RPMI8226 (cell line): ENCODE data around the gene PLA2G4F.

ENCODE experiments used
- DNase-seq: peaks from one replicate; pipeline ENCODE4 v3.0.0-alpha.2; 2015

PLA2G4F gene

GRCh38 chr15:42145546-42146455 lies 10.6 kb downstream of the PLA2G4F start:
- DNase-seq = no peak

- DNase-seq = no peak
Measured at GRCh38 chr15:42144841-42145375, 11.5 kb downstream of the PLA2G4F start.

- no peak for DNase-seq
Measured at GRCh38 chr15:42143866-42144625, 12.4 kb downstream of the PLA2G4F start.

- no peak for DNase-seq
Measured at GRCh38 chr15:42143356-42143755, 13.1 kb downstream of the PLA2G4F start.

- no peak for DNase-seq
Measured at GRCh38 chr15:42141795-42142667, 14.4 kb downstream of the PLA2G4F start.

- DNase-seq = no peak
Measured at GRCh38 chr15:42141246-42141645, 15.2 kb downstream of the PLA2G4F start.

- no peak for DNase-seq
Measured at GRCh38 chr15:42140383-42141070, 15.9 kb downstream of the PLA2G4F start.

- no peak for DNase-seq
Measured at GRCh38 chr15:42139596-42139995, 16.8 kb downstream of the PLA2G4F start.

GRCh38 chr15:42138968-42139386 lies 17.5 kb downstream of the PLA2G4F start:
- no peak for DNase-seq

- no peak for DNase-seq
Measured at GRCh38 chr15:42138411-42138810, 18.0 kb downstream of the PLA2G4F start.

GRCh38 chr15:42137461-42138261 lies 18.8 kb downstream of the PLA2G4F start:
- peak; percentile 55 for DNase-seq

- DNase-seq = no peak
Measured at GRCh38 chr15:42136513-42136912, 19.9 kb downstream of the PLA2G4F start.

GRCh38 chr15:42135351-42135750 lies 21.1 kb downstream of the PLA2G4F start:
- no peak for DNase-seq

- no peak for DNase-seq
Measured at GRCh38 chr15:42134617-42135245, 21.7 kb downstream of the PLA2G4F start.

GRCh38 chr15:42133886-42134502 lies 22.4 kb downstream of the PLA2G4F start:
- DNase-seq = peak; percentile 72

GRCh38 chr15:42133356-42133755 lies 23.1 kb downstream of the PLA2G4F start:
- DNase-seq = no peak

- DNase-seq = peak; percentile 35
Measured at GRCh38 chr15:42131826-42132806, 24.3 kb downstream of the PLA2G4F start.

GRCh38 chr15:42131006-42131405 lies 25.4 kb downstream of the PLA2G4F start:
- no peak for DNase-seq
